Measurements from ENCODE around the gene PPP6R2. TPM values are rescaled to one million over a fixed set of nuclear protein-coding genes. Genes with fewer than 3 reads are reported as not detected.

PPP6R2 gene
- total RNA-seq, 1 donor from 2014 or later, result 32.6 TPM

GRCh38 chr22:50463188-50463900 lies 120.2 kb downstream of the PPP6R2 start:
- no peak for DNase-seq (ENCODE audit: low spot score)
- no peaks in the 10 kb centered on the region for H3K4me1 ChIP-seq
- H3K4me2 ChIP-seq, result no peak overlapping the region
- no peaks in the 10 kb centered on the region for H3K4me1 Mint-ChIP-seq
- no peaks in the 10 kb centered on the region for H3K36me3 ChIP-seq
- H3K4me3 Mint-ChIP-seq, result no peak overlapping the region
- H3K9ac ChIP-seq, result no peak overlapping the region
- peaks cover 15% of the 10 kb centered on the region for H3K36me3 Mint-ChIP-seq
- no peak overlapping the region for H3K27ac ChIP-seq
- H4K20me1 ChIP-seq (ENCODE audit: low read depth), result peaks cover 20% of the 10 kb centered on the region
- no peaks in the 10 kb centered on the region for H3K9me3 Mint-ChIP-seq
- TF ChIP-seq CTCF (IDR thresholded peaks at IDR 0.05) (no peak), EZH2phosphoT487 (IDR thresholded peaks at IDR 0.05) (no peak), EZH2 (IDR thresholded peaks at IDR 0.05) (no peak)
- H3F3A ChIP-seq (ENCODE audit: low read depth), result no peaks in the 10 kb centered on the region
- H3K27me3 ChIP-seq, result no peaks in the 10 kb centered on the region
- H3K9me3 ChIP-seq (ENCODE audit: low read depth), result no peaks in the 10 kb centered on the region
- H3K79me2 ChIP-seq (ENCODE audit: low read depth), result peaks cover 2% of the 10 kb centered on the region
- H3K27ac Mint-ChIP-seq, result no peak overlapping the region
- peaks cover 3% of the 10 kb centered on the region for H3K27me3 Mint-ChIP-seq (ENCODE audit: insufficient read depth, low read depth)
- no peak overlapping the region for H3K4me3 ChIP-seq
- no peak overlapping the region for H2AFZ ChIP-seq (replicated peaks)

DNA sequence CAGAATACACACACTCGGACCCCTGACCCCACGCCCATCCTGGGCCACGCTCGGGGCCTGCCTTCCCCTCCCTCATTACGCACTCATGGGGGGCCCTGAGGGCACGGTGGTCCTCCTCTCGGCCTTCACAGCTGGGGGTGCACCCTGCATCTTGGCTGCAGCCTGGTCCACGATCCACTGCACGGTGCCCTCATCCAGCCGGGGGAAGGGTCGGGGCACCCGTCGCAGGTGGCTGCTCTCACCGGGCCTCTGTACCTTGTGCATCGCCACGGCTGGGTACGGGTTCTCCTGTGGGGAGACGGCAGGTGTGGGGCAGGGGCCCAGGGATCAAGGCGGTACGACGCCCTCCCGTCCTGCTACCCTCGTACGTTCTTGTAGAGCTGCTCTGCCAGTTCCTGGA lies 121.3 kb downstream of the PPP6R2 start:
- Mint-ChIP-seq H3K27me3 (ENCODE audit: insufficient read depth, low read depth) (peaks cover 3% of the 10 kb centered on the region), H3K4me1 (no peaks in the 10 kb centered on the region), H3K27ac (no peak overlapping the region), H3K4me3 (no peak overlapping the region), H3K9me3 (no peaks in the 10 kb centered on the region), H3K36me3 (peaks cover 10% of the 10 kb centered on the region)
- Histone ChIP-seq H3F3A (ENCODE audit: low read depth) (no peaks in the 10 kb centered on the region), H3K4me1 (no peaks in the 10 kb centered on the region), H3K9me3 (ENCODE audit: low read depth) (no peaks in the 10 kb centered on the region), H3K27ac (no peak overlapping the region), H4K20me1 (ENCODE audit: low read depth) (peaks cover 26% of the 10 kb centered on the region), H2AFZ (replicated peaks) (no peak overlapping the region), H3K27me3 (no peaks in the 10 kb centered on the region), H3K79me2 (ENCODE audit: low read depth) (peaks cover 13% of the 10 kb centered on the region), H3K9ac (no peak overlapping the region), H3K36me3 (no peaks in the 10 kb centered on the region), H3K4me3 (no peak overlapping the region), H3K4me2 (no peak overlapping the region)
- no peak for TF ChIP-seq EZH2 (IDR thresholded peaks at IDR 0.05)
- no peak for TF ChIP-seq CTCF (IDR thresholded peaks at IDR 0.05)
- TF ChIP-seq EZH2phosphoT487 (IDR thresholded peaks at IDR 0.05), result no peak
- DNase-seq (ENCODE audit: low spot score), result no peak

DNA sequence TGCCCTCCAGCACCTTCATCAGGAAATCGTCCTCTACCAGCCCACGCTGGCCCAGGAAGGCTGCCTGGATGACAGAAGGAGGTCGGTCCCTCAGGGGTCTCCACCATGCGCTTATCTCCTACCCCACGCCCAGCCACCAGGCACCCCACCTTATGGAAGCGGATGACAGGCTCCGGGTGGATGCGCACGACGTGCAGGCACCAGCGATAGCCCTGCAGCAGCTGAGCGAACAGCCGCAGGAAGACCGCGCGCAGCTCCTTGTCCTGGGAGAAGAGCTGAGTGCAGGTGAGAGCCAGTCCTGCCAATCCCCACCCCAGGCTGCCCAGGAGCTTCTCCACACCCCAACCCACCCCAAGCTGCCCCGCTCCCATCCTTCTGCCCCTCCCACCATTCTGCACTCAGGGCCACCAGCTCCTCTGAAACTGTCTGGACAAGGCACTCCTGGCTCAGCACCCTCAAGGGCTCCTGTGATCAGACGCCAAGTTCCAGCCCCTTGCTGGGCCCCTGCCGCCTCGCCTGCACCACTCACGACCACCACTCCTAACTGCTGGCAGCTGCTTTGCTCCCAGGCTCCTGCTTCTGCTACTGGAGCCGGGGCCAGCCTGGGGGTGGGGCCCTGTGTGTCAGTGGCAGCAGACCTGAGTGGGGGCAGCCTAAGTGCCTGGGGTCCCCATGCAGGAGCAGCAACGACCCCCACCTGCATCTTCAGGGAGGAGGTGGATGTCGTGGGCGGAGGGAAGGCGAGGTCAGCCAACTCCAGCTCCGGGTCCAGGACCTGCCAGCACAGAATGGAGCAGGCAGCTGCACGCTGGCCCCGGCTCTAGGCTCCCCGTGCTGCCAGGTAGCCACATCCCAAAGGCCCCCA lies 122.2 kb downstream of the PPP6R2 start:
- TF ChIP-seq CTCF (IDR thresholded peaks at IDR 0.05) (no peak), EZH2phosphoT487 (IDR thresholded peaks at IDR 0.05) (no peak), EZH2 (IDR thresholded peaks at IDR 0.05) (no peak)
- Mint-ChIP-seq H3K27ac (no peak overlapping the region), H3K27me3 (ENCODE audit: insufficient read depth, low read depth) (peaks cover 3% of the 10 kb centered on the region), H3K4me1 (no peaks in the 10 kb centered on the region), H3K36me3 (peaks cover 10% of the 10 kb centered on the region), H3K9me3 (no peaks in the 10 kb centered on the region), H3K4me3 (no peak overlapping the region)
- DNase-seq (ENCODE audit: low spot score), result no peak
- Histone ChIP-seq H3F3A (ENCODE audit: low read depth) (no peaks in the 10 kb centered on the region), H3K9me3 (ENCODE audit: low read depth) (no peaks in the 10 kb centered on the region), H2AFZ (replicated peaks) (no peak overlapping the region), H3K36me3 (no peaks in the 10 kb centered on the region), H3K4me3 (no peak overlapping the region), H3K4me2 (no peak overlapping the region), H3K4me1 (peaks cover 3% of the 10 kb centered on the region), H3K27ac (no peak overlapping the region), H3K79me2 (ENCODE audit: low read depth) (peaks cover 21% of the 10 kb centered on the region), H4K20me1 (ENCODE audit: low read depth) (peaks cover 34% of the 10 kb centered on the region), H3K27me3 (no peaks in the 10 kb centered on the region), H3K9ac (no peak overlapping the region)
